K562 (cell line): ENCODE data around the gene PHF1. TPM values are rescaled to one million over a fixed set of nuclear protein-coding genes. Genes with fewer than 3 reads are reported as not detected.

Experiments
- BCOR ChIP-seq: fragments of 450-650 bp; IDR thresholded peaks from 2 replicates; pipeline ENCODE4 v1.6.1; 2016
- BRD4 ChIP-seq: fragments of 200-600 bp; sonication (generic); IDR thresholded peaks from 2 replicates; pipeline ENCODE4 v1.6.1; 2017; ENCODE audit warnings: inconsistent platforms
- BRF2 ChIP-seq: IDR thresholded peaks from 3 replicates; pipeline ENCODE4 v1.6.1; 2011; ENCODE audit warnings: borderline replicate concordance, mild to moderate bottlenecking; ENCODE audit not compliant: insufficient read length, insufficient read depth
- CAMTA2 ChIP-seq: fragments of 250-450 bp; sonication (Bioruptor Pico); conservative IDR thresholded peaks from 2 replicates; pipeline ENCODE4 v1.5.1; 2022
- CBFB ChIP-seq: sonication (generic); formaldehyde crosslinking; IDR thresholded peaks from 2 replicates; pipeline ENCODE4 v1.4.0; 2020; ENCODE audit warnings: mild to moderate bottlenecking, missing genetic modification reagents
- ELF4 ChIP-seq: fragments of 450-650 bp; formaldehyde crosslinking; IDR thresholded peaks from 2 replicates; pipeline ENCODE4 v1.4.0; 2022; ENCODE audit warnings: missing genetic modification characterization
- ELK3 ChIP-seq: fragments of 450-650 bp; formaldehyde crosslinking; IDR thresholded peaks from 2 replicates; pipeline ENCODE4 v1.4.0; 2020; ENCODE audit warnings: mild to moderate bottlenecking
- ESRRB ChIP-seq: fragments of 250-450 bp; sonication (Bioruptor Pico); IDR thresholded peaks from 2 replicates; pipeline ENCODE4 v1.5.0; 2020; ENCODE audit warnings: mild to moderate bottlenecking, moderate library complexity, borderline replicate concordance
- ETV5 ChIP-seq: sonication (generic); formaldehyde crosslinking; IDR thresholded peaks from 2 replicates; pipeline ENCODE4 v1.4.0; 2020; ENCODE audit warnings: low read depth, mild to moderate bottlenecking, missing genetic modification reagents
- FOXJ3 ChIP-seq: sonication (generic); formaldehyde crosslinking; IDR thresholded peaks from 2 replicates; pipeline ENCODE4 v1.4.0; 2020; ENCODE audit warnings: mild to moderate bottlenecking, missing genetic modification reagents
- HIVEP1 ChIP-seq: fragments of 250-450 bp; sonication (Bioruptor Pico); IDR thresholded peaks from 2 replicates; pipeline ENCODE4 v1.4.0; 2020; ENCODE audit warnings: mild to moderate bottlenecking
- HNRNPK ChIP-seq: fragments of 200-400 bp; formaldehyde crosslinking; IDR thresholded peaks from one replicate; pipeline ENCODE4 v1.6.1; 2018; ENCODE audit warnings: mild to moderate bottlenecking, low read depth, low read length; ENCODE audit not compliant: poor library complexity, severe bottlenecking
- L3MBTL2 ChIP-seq: fragments of 450-650 bp; IDR thresholded peaks from 2 replicates; pipeline ENCODE4 v1.6.1; 2016; ENCODE audit warnings: mild to moderate bottlenecking, moderate library complexity
- LARP7 ChIP-seq: fragments of 450-650 bp; IDR thresholded peaks from 2 replicates; pipeline ENCODE4 v1.6.1; 2016
- NFXL1 ChIP-seq: fragments of 450-650 bp; formaldehyde crosslinking; IDR thresholded peaks from 2 replicates; pipeline ENCODE4 v1.4.0; 2021; ENCODE audit warnings: mild to moderate bottlenecking
- NR4A1 ChIP-seq, 2 experiments: fragments of 250-450 bp in 1 of 2; fragments of 450-650 bp in 1 of 2; sonication (Bioruptor Pico) in 1 of 2; IDR thresholded peaks; 2 replicates each; pipeline versions ENCODE4 v1.4.0 to v1.6.1; 2016 to 2020; ENCODE audit warnings: mild to moderate bottlenecking in 2 of 2, missing compliant biosample characterization in 1 of 2, missing genetic modification characterization in 1 of 2, moderate library complexity in 1 of 2
- PTRF ChIP-seq: fragments of 450-650 bp; IDR thresholded peaks from 2 replicates; pipeline ENCODE4 v1.6.1; 2016; ENCODE audit warnings: mild to moderate bottlenecking, missing genetic modification characterization, missing compliant biosample characterization
- SIN3A ChIP-seq, 2 experiments: fragments of 150-350 bp in 1 of 2; IDR thresholded peaks; 2 replicates each; pipeline ENCODE4 v1.6.1; 2011 to 2016; ENCODE audit warnings: borderline replicate concordance in 2 of 2, low read depth in 2 of 2, low read length in 2 of 2, mild to moderate bottlenecking in 2 of 2, moderate library complexity in 2 of 2; ENCODE audit not compliant: control insufficient read depth in 1 of 2
- TCF15 ChIP-seq: fragments of 250-450 bp; sonication (Bioruptor Pico); IDR thresholded peaks from 2 replicates; pipeline ENCODE4 v1.8.0; 2022; ENCODE audit warnings: moderate library complexity, mild to moderate bottlenecking, inconsistent platforms
- TGIF2 ChIP-seq: sonication (generic); formaldehyde crosslinking; IDR thresholded peaks from 2 replicates; pipeline ENCODE4 v1.8.1; 2022; ENCODE audit warnings: mild to moderate bottlenecking, missing genetic modification reagents, moderate library complexity
- WHSC1 ChIP-seq: IDR thresholded peaks from one replicate; pipeline ENCODE4 v1.6.1; 2012; ENCODE audit warnings: low read length, control low read depth, inconsistent platforms
- ZBTB34 ChIP-seq: fragments of 250-450 bp; sonication (Bioruptor Pico); IDR thresholded peaks from 2 replicates; pipeline ENCODE4 v1.8.0; 2021; ENCODE audit warnings: mild to moderate bottlenecking, moderate library complexity
- ZFP91 ChIP-seq: sonication (generic); formaldehyde crosslinking; IDR thresholded peaks from 2 replicates; pipeline ENCODE4 v1.8.0; 2022; ENCODE audit warnings: mild to moderate bottlenecking, missing genetic modification reagents
- polyA plus RNA-seq, 8 experiments: library from polyadenylated mRNA; depleted of rRNA in 4 of 8; stranded (reverse) in 5 of 8; unstranded in 3 of 8; fragments of >200 nt; fragmentation: Nextera tagmentation in 2 of 8; fragmentation: Illumina TruSeq in 1 of 8; extraction: Ambion mirVana in 2 of 8; extraction: Trizol in 1 of 8; gene quantifications; 2 replicates each; pipeline versions ENCODE4 v1.2.1 to v1.2.3, GENCODE V29; 2011 to 2014; ENCODE audit warnings: inconsistent platforms in 1 of 8, missing spikeins in 1 of 8
- total RNA-seq, 7 experiments: library from RNA; depleted of rRNA in 6 of 7; stranded (reverse); fragments of >200 nt in 6 of 7; fragmentation: Illumina TruSeq in 2 of 7; extraction: Trizol in 2 of 7; gene quantifications; 2 replicates each; pipeline versions ENCODE4 v1.2.1 to v1.2.3, GENCODE V29; 2011 to 2021; ENCODE audit warnings: low replicate concordance in 1 of 7

Gene PHF1
- total and polyA plus RNA-seq, 9 of the 15 experiments (the other 6 are each of a cell fraction or from before 2014, with no cell fraction given): 3.7 to 64.2 (median 33.7) TPM

- TF ChIP-seq WHSC1: peak; percentile 48
- TF ChIP-seq LARP7: no peak
- no peak for TF ChIP-seq PTRF
- no peak for TF ChIP-seq CAMTA2 (CRISPR knock-in tag)
- TF ChIP-seq ZFP91 (CRISPR knock-in tag): peak; percentile 79
- TF ChIP-seq NFXL1 (CRISPR knock-in tag): no peak
- peak; percentile 66; the same call in 1 of the 2 replicates for TF ChIP-seq ELF4 (CRISPR knock-in tag)
- no peak for TF ChIP-seq BRD4
- no peak for TF ChIP-seq HNRNPK
- no peak for TF ChIP-seq TCF15 (CRISPR knock-in tag)
- peak; percentile 90; the same call in 1 of the 2 replicates for TF ChIP-seq CBFB
- peak in 1 of 2 experiments; percentile 25; a peak in 1 of 4 replicates for TF ChIP-seq SIN3A (IDR thresholded peaks at IDR 0.05; ENCODE audit: borderline replicate concordance in 2 of 2, control insufficient read depth in 1 of 2, low read depth in 2 of 2, low read length in 2 of 2)
- TF ChIP-seq L3MBTL2: peak; percentile 94
- no peak for TF ChIP-seq BCOR
- no peak for TF ChIP-seq FOXJ3 (CRISPR knock-in tag)
- no peak for TF ChIP-seq HIVEP1
- no peak; the same call in 1 of the 2 replicates for TF ChIP-seq TGIF2 (CRISPR knock-in tag)
- no peak for TF ChIP-seq ZBTB34 (CRISPR knock-in tag)
- TF ChIP-seq ESRRB (CRISPR knock-in tag): no peak
- peak; percentile 80; the same call in 1 of the 2 replicates for TF ChIP-seq NR4A1 (CRISPR knock-in tag; IDR thresholded peaks at IDR 0.05)
- peak; percentile 86; the same call in 1 of the 2 replicates for TF ChIP-seq NR4A1 (tag; IDR thresholded peaks at IDR 0.05)
- no peak for TF ChIP-seq BRF2
- TF ChIP-seq ELK3: no peak
- peak; percentile 79; the same call in 1 of the 2 replicates for TF ChIP-seq ETV5 (CRISPR knock-in tag)
Measured at GRCh38 chr6:33428224-33428965, 17.6 kb downstream of the PHF1 start (continued).
